ENCODE measurements around the gene CHRNB1. TPM values are rescaled to one million over a fixed set of nuclear protein-coding genes. Genes with fewer than 3 reads are reported as not detected.

CHRNB1 gene
- total and polyA plus RNA-seq, 10 of the 15 experiments (the other 5 are each of a cell fraction or from before 2014, with no cell fraction given), result 5.8 to 14.8 (median 11.3) TPM

DNA sequence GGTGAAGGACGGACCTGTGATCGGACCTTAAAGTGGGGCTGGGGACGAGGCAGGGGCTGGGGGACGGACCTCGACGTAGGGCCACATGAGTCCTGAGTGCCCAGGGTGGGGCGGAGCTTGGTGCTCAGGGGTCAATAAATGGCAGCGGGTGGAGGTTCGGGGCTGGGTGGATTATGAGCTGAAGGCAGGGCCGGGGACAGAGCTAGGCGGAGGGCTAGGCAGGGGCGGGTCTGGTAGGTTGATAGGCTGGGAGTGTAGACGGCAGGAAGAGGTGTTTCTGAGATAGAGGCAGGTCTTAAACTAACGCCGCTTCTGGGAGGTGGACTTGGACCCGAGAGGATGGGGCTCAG, 733 bp downstream of the CHRNB1 start:
- BruUV-seq (replicated peaks), result no TSS peak
- H3K9me3 ChIP-seq (replicated peaks; ENCODE audit: control insufficient read depth, insufficient read depth, low read length), result no peaks in the 10 kb centered on the region
- H3K4me3 ChIP-seq, result peak overlapping the region; percentile 55; the same call in 1 of the 2 replicates
- intact Hi-C loops (cut with micrococcal nuclease; ENCODE audit: unreplicated experiment) (no loop called here), in situ Hi-C loops (cut with MboI) (no loop called here)
- no peak for TF ChIP-seq NR2F1 (conservative IDR thresholded peaks at IDR 0.05)
- TF ChIP-seq NFYB (IDR thresholded peaks at IDR 0.05; ENCODE audit: insufficient read depth, low read depth, low read length), result no peak
- no peak for TF ChIP-seq JUND (IDR thresholded peaks at IDR 0.05; ENCODE audit: low read depth, low read length)
- TF ChIP-seq CHD1 (IDR thresholded peaks at IDR 0.05; ENCODE audit: low read depth, low read length), result no peak
- TF ChIP-seq SRF (IDR thresholded peaks at IDR 0.05; ENCODE audit: low read depth in 2 of 2, low read length in 2 of 2), result no peak
- no peak for TF ChIP-seq NFXL1 (IDR thresholded peaks at IDR 0.05; ENCODE audit: borderline replicate concordance)
- TF ChIP-seq IKZF2 (IDR thresholded peaks at IDR 0.05), result no peak
- TF ChIP-seq MTA2 (IDR thresholded peaks at IDR 0.05; ENCODE audit: low read depth), result no peak
- TF ChIP-seq, protein P1, sequence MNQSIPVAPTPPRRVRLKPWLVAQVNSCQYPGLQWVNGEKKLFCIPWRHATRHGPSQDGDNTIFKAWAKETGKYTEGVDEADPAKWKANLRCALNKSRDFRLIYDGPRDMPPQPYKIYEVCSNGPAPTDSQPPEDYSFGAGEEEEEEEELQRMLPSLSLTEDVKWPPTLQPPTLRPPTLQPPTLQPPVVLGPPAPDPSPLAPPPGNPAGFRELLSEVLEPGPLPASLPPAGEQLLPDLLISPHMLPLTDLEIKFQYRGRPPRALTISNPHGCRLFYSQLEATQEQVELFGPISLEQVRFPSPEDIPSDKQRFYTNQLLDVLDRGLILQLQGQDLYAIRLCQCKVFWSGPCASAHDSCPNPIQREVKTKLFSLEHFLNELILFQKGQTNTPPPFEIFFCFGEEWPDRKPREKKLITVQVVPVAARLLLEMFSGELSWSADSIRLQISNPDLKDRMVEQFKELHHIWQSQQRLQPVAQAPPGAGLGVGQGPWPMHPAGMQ (IDR thresholded peaks at IDR 0.05; ENCODE audit: borderline replicate concordance), result no peak
- no peak for TF ChIP-seq POLR2A (IDR thresholded peaks at IDR 0.05; ENCODE audit: low read depth, low read length)
- no peak for TF ChIP-seq RAD21 (IDR thresholded peaks at IDR 0.05; ENCODE audit: insufficient read depth, low read depth, low read length)
- no peak for TF ChIP-seq MXI1 (IDR thresholded peaks at IDR 0.05; ENCODE audit: low read depth, low read length)
- TF ChIP-seq, protein P2, sequence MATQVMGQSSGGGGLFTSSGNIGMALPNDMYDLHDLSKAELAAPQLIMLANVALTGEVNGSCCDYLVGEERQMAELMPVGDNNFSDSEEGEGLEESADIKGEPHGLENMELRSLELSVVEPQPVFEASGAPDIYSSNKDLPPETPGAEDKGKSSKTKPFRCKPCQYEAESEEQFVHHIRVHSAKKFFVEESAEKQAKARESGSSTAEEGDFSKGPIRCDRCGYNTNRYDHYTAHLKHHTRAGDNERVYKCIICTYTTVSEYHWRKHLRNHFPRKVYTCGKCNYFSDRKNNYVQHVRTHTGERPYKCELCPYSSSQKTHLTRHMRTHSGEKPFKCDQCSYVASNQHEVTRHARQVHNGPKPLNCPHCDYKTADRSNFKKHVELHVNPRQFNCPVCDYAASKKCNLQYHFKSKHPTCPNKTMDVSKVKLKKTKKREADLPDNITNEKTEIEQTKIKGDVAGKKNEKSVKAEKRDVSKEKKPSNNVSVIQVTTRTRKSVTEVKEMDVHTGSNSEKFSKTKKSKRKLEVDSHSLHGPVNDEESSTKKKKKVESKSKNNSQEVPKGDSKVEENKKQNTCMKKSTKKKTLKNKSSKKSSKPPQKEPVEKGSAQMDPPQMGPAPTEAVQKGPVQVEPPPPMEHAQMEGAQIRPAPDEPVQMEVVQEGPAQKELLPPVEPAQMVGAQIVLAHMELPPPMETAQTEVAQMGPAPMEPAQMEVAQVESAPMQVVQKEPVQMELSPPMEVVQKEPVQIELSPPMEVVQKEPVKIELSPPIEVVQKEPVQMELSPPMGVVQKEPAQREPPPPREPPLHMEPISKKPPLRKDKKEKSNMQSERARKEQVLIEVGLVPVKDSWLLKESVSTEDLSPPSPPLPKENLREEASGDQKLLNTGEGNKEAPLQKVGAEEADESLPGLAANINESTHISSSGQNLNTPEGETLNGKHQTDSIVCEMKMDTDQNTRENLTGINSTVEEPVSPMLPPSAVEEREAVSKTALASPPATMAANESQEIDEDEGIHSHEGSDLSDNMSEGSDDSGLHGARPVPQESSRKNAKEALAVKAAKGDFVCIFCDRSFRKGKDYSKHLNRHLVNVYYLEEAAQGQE (IDR thresholded peaks at IDR 0.05; ENCODE audit: low read depth, low read length), result no peak
- RAD21 ChIA-PET (ENCODE audit: unreplicated experiment), result interaction anchor here (0.5 to 2.7 kb wide), 5 partner anchors 10 to 155 kb away, joined by 3 to 9 read pairs (median 4); partner anchors contain the start of gene TMEM102
- CTCF ChIA-PET, result interaction anchor here (0.6 to 2.7 kb wide), 2 partner anchors 9 kb away, joined by 3 to 10 read pairs; no protein-coding TSS in a partner anchor
- H2AFZ ChIP-seq (ENCODE audit: control insufficient read depth, low read depth, low read length), result peak overlapping the region; percentile 51; the same call in 1 of the 2 replicates
- H3K4me1 ChIP-seq (ENCODE audit: control insufficient read depth, insufficient read depth, low read length), result peaks cover 12% of the 10 kb centered on the region
- WGBS (ENCODE audit: insufficient coverage, insufficient replicate concordance, low lambda C conversion rate, missing lambda C conversion rate), result 5% methylated on average over 15 of the region's 16 CpGs
- no peak overlapping the region for H3K27ac ChIP-seq (ENCODE audit: control insufficient read depth, insufficient read depth)
- POLR2A ChIA-PET, result interaction anchor here (0.5 to 1.9 kb wide), 5 partner anchors 9 to 225 kb away, joined by 3 to 4 read pairs (median 3); no protein-coding TSS in a partner anchor
- H3K4me2 ChIP-seq (ENCODE audit: control insufficient read depth, insufficient read depth), result peak overlapping the region; percentile 97
- H3K9ac ChIP-seq (ENCODE audit: control insufficient read depth, insufficient read depth, low read length), result no peak overlapping the region; the same call in 1 of the 2 replicates
- H3K36me3 ChIP-seq (ENCODE audit: control insufficient read depth in 2 of 2, insufficient read depth in 2 of 2, low read length in 1 of 2), result no peaks in the 10 kb centered on the region
- SMC1A ChIA-PET (ENCODE audit: uncharacterized antibody, unreplicated experiment), result no interaction called here
- no peaks in the 10 kb centered on the region for H4K20me1 ChIP-seq (ENCODE audit: control insufficient read depth, insufficient read depth)
- peaks cover 1 to 5% of the 10 kb centered on the region in 2 experiments; a peak in 3 of 4 replicates for H3K27me3 ChIP-seq (replicated peaks in 1 of 2; ENCODE audit: control insufficient read depth in 2 of 2, insufficient read depth in 2 of 2, low read length in 1 of 2)
- DNase-seq (ENCODE audit: low read depth, low spot score), result no peak
- H3K79me2 ChIP-seq (ENCODE audit: control insufficient read depth, insufficient read depth, low read length), result no peaks in the 10 kb centered on the region
- peak; percentile 51 for ATAC-seq
- FAIRE-seq, result no peak

Data from GM12878 (cell line).